ENCODE data around the gene TEX48. TPM values are rescaled to one million over a fixed set of nuclear protein-coding genes. Genes with fewer than 3 reads are reported as not detected.

Gene TEX48
- polyA plus RNA-seq, 1 donor from 2014 or later: not detected

- Histone ChIP-seq H4K20me1 (ENCODE audit: insufficient read depth) (no peaks in the 10 kb centered on the region), H3K4me2 (ENCODE audit: low read length) (no peak overlapping the region), H3K9me2 (ENCODE audit: insufficient read depth, low read length) (no peaks in the 10 kb centered on the region), H3K9ac (ENCODE audit: low read length) (no peak overlapping the region), H3K4me3 (ENCODE audit: low read length) (no peak overlapping the region), H3F3A (ENCODE audit: insufficient read depth, low read length, poor library complexity, severe bottlenecking) (no peaks in the 10 kb centered on the region), H3K27me3 (ENCODE audit: insufficient read depth, low read depth, low read length) (no peaks in the 10 kb centered on the region), H3K27ac (ENCODE audit: low read length) (no peak overlapping the region), H2AFZ (ENCODE audit: low read depth, low read length) (no peak overlapping the region), H3K9me3 (ENCODE audit: low read length) (no peaks in the 10 kb centered on the region), H3K36me3 (ENCODE audit: insufficient read depth, low read length) (no peaks in the 10 kb centered on the region), H3K79me2 (replicated peaks; ENCODE audit: insufficient read depth, low read length) (no peaks in the 10 kb centered on the region)
- TF ChIP-seq EP300 (conservative IDR thresholded peaks at IDR 0.05; ENCODE audit: poor library complexity, severe bottlenecking) (no peak), REST (IDR thresholded peaks at IDR 0.05; ENCODE audit: borderline replicate concordance) (no peak), TAF1 (IDR thresholded peaks at IDR 0.05; ENCODE audit: low read depth) (no peak), POLR2AphosphoS5 (IDR thresholded peaks at IDR 0.05) (no peak), SMC3 (conservative IDR thresholded peaks at IDR 0.05; ENCODE audit: poor library complexity) (no peak), RAD21 (conservative IDR thresholded peaks at IDR 0.05) (no peak), MXI1 (conservative IDR thresholded peaks at IDR 0.05; ENCODE audit: poor library complexity, severe bottlenecking) (no peak), EZH2 (IDR thresholded peaks at IDR 0.05; ENCODE audit: borderline replicate concordance, insufficient read depth, low read length, poor library complexity, severe bottlenecking) (no peak)
- TF ChIP-seq, protein P1, sequence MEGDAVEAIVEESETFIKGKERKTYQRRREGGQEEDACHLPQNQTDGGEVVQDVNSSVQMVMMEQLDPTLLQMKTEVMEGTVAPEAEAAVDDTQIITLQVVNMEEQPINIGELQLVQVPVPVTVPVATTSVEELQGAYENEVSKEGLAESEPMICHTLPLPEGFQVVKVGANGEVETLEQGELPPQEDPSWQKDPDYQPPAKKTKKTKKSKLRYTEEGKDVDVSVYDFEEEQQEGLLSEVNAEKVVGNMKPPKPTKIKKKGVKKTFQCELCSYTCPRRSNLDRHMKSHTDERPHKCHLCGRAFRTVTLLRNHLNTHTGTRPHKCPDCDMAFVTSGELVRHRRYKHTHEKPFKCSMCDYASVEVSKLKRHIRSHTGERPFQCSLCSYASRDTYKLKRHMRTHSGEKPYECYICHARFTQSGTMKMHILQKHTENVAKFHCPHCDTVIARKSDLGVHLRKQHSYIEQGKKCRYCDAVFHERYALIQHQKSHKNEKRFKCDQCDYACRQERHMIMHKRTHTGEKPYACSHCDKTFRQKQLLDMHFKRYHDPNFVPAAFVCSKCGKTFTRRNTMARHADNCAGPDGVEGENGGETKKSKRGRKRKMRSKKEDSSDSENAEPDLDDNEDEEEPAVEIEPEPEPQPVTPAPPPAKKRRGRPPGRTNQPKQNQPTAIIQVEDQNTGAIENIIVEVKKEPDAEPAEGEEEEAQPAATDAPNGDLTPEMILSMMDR (IDR thresholded peaks at IDR 0.05; ENCODE audit: poor library complexity, severe bottlenecking): no peak
Measured at GRCh38 chr9:114621561-114621960, 60.4 kb downstream of the TEX48 start.

GRCh38 chr9:114619191-114619761 lies 62.7 kb downstream of the TEX48 start:
- no peak overlapping the region for H2AFZ ChIP-seq (ENCODE audit: low read depth, low read length)
- TF ChIP-seq TAF1 (IDR thresholded peaks at IDR 0.05; ENCODE audit: low read depth): no peak
- no peak for TF ChIP-seq POLR2AphosphoS5 (IDR thresholded peaks at IDR 0.05)
- TF ChIP-seq SMC3 (conservative IDR thresholded peaks at IDR 0.05; ENCODE audit: poor library complexity): no peak
- no peak for TF ChIP-seq REST (IDR thresholded peaks at IDR 0.05; ENCODE audit: borderline replicate concordance)
- no peak for TF ChIP-seq EZH2 (IDR thresholded peaks at IDR 0.05; ENCODE audit: borderline replicate concordance, insufficient read depth, low read length, poor library complexity, severe bottlenecking)
- TF ChIP-seq EP300 (conservative IDR thresholded peaks at IDR 0.05; ENCODE audit: poor library complexity, severe bottlenecking): no peak
- TF ChIP-seq, protein P1 (IDR thresholded peaks at IDR 0.05; ENCODE audit: poor library complexity, severe bottlenecking): no peak
- TF ChIP-seq RAD21 (conservative IDR thresholded peaks at IDR 0.05): no peak
- no peak for TF ChIP-seq MXI1 (conservative IDR thresholded peaks at IDR 0.05; ENCODE audit: poor library complexity, severe bottlenecking)
- no peaks in the 10 kb centered on the region for H4K20me1 ChIP-seq (ENCODE audit: insufficient read depth)
- no peak overlapping the region for H3K4me3 ChIP-seq (ENCODE audit: low read length)
- H3K27ac ChIP-seq (ENCODE audit: low read length): no peak overlapping the region
- H3K79me2 ChIP-seq (replicated peaks; ENCODE audit: insufficient read depth, low read length): no peaks in the 10 kb centered on the region
- no peaks in the 10 kb centered on the region for H3F3A ChIP-seq (ENCODE audit: insufficient read depth, low read length, poor library complexity, severe bottlenecking)
- no peaks in the 10 kb centered on the region for H3K9me3 ChIP-seq (ENCODE audit: low read length)
- H3K9me2 ChIP-seq (ENCODE audit: insufficient read depth, low read length): no peaks in the 10 kb centered on the region
- H3K27me3 ChIP-seq (ENCODE audit: insufficient read depth, low read depth, low read length): no peaks in the 10 kb centered on the region
- H3K4me2 ChIP-seq (ENCODE audit: low read length): no peak overlapping the region
- H3K9ac ChIP-seq (ENCODE audit: low read length): no peak overlapping the region
- H3K36me3 ChIP-seq (ENCODE audit: insufficient read depth, low read length): no peaks in the 10 kb centered on the region
